ENCODE data around the gene ZNF668.

- TF ChIP-seq EZH2 (IDR thresholded peaks at IDR 0.05; ENCODE audit: low read length, missing control alignments) = no peak
- no peak for TF ChIP-seq CTCF (conservative IDR thresholded peaks at IDR 0.05 in 1 of 2, IDR thresholded peaks at IDR 0.05 in 1 of 2; ENCODE audit: low read depth in 1 of 2, low read length in 2 of 2)
These were observed 51.3 kb downstream of the ZNF668 start for GRCh38 chr16:31022544-31023251.

Data from fibroblast of lung (primary cell).